Tibial nerve (tissue), 4 donors: ENCODE results near the gene KLHDC10.
"Not testable (repeated sequence)": the region's sequence is repeated elsewhere in the genome, so short reads cannot be mapped to it uniquely, and the experiment has no call there.

Source experiments
- EP300 ChIP-seq, 2 donors: sonication (generic); formaldehyde crosslinking; IDR thresholded peaks; one replicate each; pipeline ENCODE4 v1.6.1; 2017; ENCODE audit warnings: antibody characterized with exemption in 2 of 2, mild to moderate bottlenecking in 1 of 2
- POLR2A ChIP-seq, 2 donors: fragments of 450-650 bp; IDR thresholded peaks; one replicate each; pipeline ENCODE4 v1.6.1; 2017; ENCODE audit warnings: antibody characterized with exemption in 2 of 2, mild to moderate bottlenecking in 2 of 2, moderate library complexity in 2 of 2
- TF ChIP-seq, protein P1 (sequence below), 5 experiments: fragments of 200-600 bp in 3 of 5; fragments of 450-650 bp in 2 of 5; sonication (generic) in 3 of 5; IDR thresholded peaks; one replicate each; pipeline ENCODE4 v1.5.1; 2016 to 2019; ENCODE audit warnings: antibody characterized with exemption in 5 of 5, mild to moderate bottlenecking in 3 of 5, moderate library complexity in 2 of 5

DNA sequence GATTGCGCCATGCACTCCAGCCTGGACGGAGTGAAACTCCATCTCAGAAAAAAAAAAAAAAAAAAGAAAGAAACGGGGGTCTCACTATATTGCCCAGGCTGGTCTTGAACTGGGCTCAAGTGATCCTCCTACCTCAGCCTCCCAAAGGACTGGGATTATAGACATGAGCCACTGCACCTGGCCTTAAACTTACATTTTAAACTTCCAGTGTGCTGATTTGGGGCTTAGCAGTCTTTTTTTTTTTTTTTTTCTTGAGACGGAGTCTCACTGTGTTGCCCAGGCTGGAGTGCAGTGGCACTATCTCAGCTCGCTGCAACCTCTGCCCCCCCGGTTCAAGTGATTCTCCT lies 5.8 kb upstream of the KLHDC10 start:
- TF ChIP-seq, protein P1, sequence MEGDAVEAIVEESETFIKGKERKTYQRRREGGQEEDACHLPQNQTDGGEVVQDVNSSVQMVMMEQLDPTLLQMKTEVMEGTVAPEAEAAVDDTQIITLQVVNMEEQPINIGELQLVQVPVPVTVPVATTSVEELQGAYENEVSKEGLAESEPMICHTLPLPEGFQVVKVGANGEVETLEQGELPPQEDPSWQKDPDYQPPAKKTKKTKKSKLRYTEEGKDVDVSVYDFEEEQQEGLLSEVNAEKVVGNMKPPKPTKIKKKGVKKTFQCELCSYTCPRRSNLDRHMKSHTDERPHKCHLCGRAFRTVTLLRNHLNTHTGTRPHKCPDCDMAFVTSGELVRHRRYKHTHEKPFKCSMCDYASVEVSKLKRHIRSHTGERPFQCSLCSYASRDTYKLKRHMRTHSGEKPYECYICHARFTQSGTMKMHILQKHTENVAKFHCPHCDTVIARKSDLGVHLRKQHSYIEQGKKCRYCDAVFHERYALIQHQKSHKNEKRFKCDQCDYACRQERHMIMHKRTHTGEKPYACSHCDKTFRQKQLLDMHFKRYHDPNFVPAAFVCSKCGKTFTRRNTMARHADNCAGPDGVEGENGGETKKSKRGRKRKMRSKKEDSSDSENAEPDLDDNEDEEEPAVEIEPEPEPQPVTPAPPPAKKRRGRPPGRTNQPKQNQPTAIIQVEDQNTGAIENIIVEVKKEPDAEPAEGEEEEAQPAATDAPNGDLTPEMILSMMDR (IDR thresholded peaks at IDR 0.05), result not testable (repeated sequence)
- TF ChIP-seq EP300, POLR2A (IDR thresholded peaks at IDR 0.05): not testable (repeated sequence)
